SK-N-SH (cell line): ENCODE measurements around the gene COL20A1. TPM values are rescaled to one million over a fixed set of nuclear protein-coding genes. Genes with fewer than 3 reads are reported as not detected.

ENCODE experiments used
- CTCF ChIA-PET: fragments of 300-600, 350-600 bp; formaldehyde crosslinking; extraction: SDS; loops from one replicate; lab custom pipeline; 2021; lab: Yijun Ruan, JAX
- POLR2A ChIA-PET: fragments of 350-600 bp; sonication (Branson Sonifier 250); formaldehyde crosslinking; extraction: SDS; loops from one replicate; lab custom pipeline; 2020; ENCODE audit warnings: antibody characterized with exemption, inconsistent platforms; lab: Yijun Ruan, JAX
- DNase-seq: peaks from one replicate; pipeline ENCODE4 v3.0.0; 2012
- H2AFZ ChIP-seq: fragments of 200-600 bp; sonication (generic); 2 replicates; pipeline ENCODE4 v1.8.1; 2016; ENCODE audit warnings: antibody characterized with exemption, mild to moderate bottlenecking, low read depth
- H3F3A ChIP-seq: fragments of 200-600 bp; sonication (generic); replicated peaks from 2 replicates; pipeline ENCODE3; 2016; ENCODE audit warnings: antibody characterized with exemption, mild to moderate bottlenecking; ENCODE audit not compliant: insufficient read depth
- H3K27ac ChIP-seq, 2 experiments: fragments of 200-500 bp in 1 of 2; fragments of 200-600 bp in 1 of 2; sonication (Bioruptor generic) in 1 of 2; sonication (generic), shearing (Covaris generic) in 1 of 2; 2 replicates each; pipeline versions ENCODE4 v1.5.1 to v1.6.1; 2014 to 2016; ENCODE audit warnings: low read depth in 2 of 2, inconsistent platforms in 1 of 2, low read length in 1 of 2, mild to moderate bottlenecking in 1 of 2, mixed read lengths in 1 of 2
- H3K27me3 ChIP-seq: fragments of 200-600 bp; sonication (generic), shearing (Covaris generic); 2 replicates; pipeline ENCODE4 v1.6.1; 2016; ENCODE audit warnings: mixed run types; ENCODE audit not compliant: insufficient read depth
- H3K36me3 ChIP-seq, 2 experiments: fragments of 200-500 bp in 1 of 2; fragments of 200-600 bp in 1 of 2; sonication (Bioruptor generic) in 1 of 2; sonication (generic) in 1 of 2; replicated peaks in 1 of 2; 2 replicates each; pipeline versions ENCODE3 to v1.5.1; 2014 to 2016; ENCODE audit warnings: low read length in 1 of 2, mild to moderate bottlenecking in 1 of 2; ENCODE audit not compliant: insufficient read depth in 2 of 2, control insufficient read depth in 1 of 2
- H3K4me1 ChIP-seq, 2 experiments: fragments of 200-500 bp in 1 of 2; fragments of 200-600 bp in 1 of 2; sonication (Bioruptor generic) in 1 of 2; sonication (generic), shearing (Covaris generic) in 1 of 2; 2 replicates each; pipeline versions ENCODE4 v1.5.1 to v1.6.1; 2014 to 2016; ENCODE audit warnings: low read depth in 1 of 2, low read length in 1 of 2, mixed run types in 1 of 2; ENCODE audit not compliant: insufficient read depth in 2 of 2, control insufficient read depth in 1 of 2
- H3K4me2 ChIP-seq: fragments of 200-600 bp; sonication (generic), shearing (Covaris generic); 2 replicates; pipeline ENCODE4 v1.6.1; 2017; ENCODE audit warnings: mixed run types
- H3K4me3 ChIP-seq, 2 experiments: fragments of 200-500 bp in 1 of 2; fragments of 200-600 bp in 1 of 2; sonication (Bioruptor generic) in 1 of 2; sonication (generic), shearing (Covaris generic) in 1 of 2; 2 replicates each; pipeline versions ENCODE4 v1.5.1 to v1.8.1; 2014 to 2016; ENCODE audit warnings: low read depth in 2 of 2, inconsistent platforms in 1 of 2, low read length in 1 of 2, mild to moderate bottlenecking in 1 of 2, mixed read lengths in 1 of 2, moderate library complexity in 1 of 2
- H3K79me2 ChIP-seq: fragments of 200-600 bp; sonication (generic); 2 replicates; pipeline ENCODE4 v1.8.1; 2017; ENCODE audit warnings: mild to moderate bottlenecking; ENCODE audit not compliant: insufficient read depth
- H3K9ac ChIP-seq: fragments of 200-600 bp; sonication (generic); 2 replicates; pipeline ENCODE4 v1.6.1; 2017; ENCODE audit warnings: mixed run types
- H3K9me2 ChIP-seq: fragments of 200-600 bp; sonication (generic); 2 replicates; pipeline ENCODE4 v1.6.1; 2017; ENCODE audit warnings: mixed run types
- H3K9me3 ChIP-seq: fragments of 200-600 bp; sonication (generic); 2 replicates; pipeline ENCODE4 v1.6.1; 2017; ENCODE audit warnings: mixed run types, mild to moderate bottlenecking, moderate library complexity
- H4K20me1 ChIP-seq: fragments of 200-600 bp; sonication (generic); 2 replicates; pipeline ENCODE4 v1.6.1; 2017; ENCODE audit warnings: mild to moderate bottlenecking, mixed run types; ENCODE audit not compliant: insufficient read depth
- FOXM1 ChIP-seq: IDR thresholded peaks from 2 replicates; pipeline ENCODE4 v1.4.0; 2012; ENCODE audit warnings: low read depth, mild to moderate bottlenecking
- MXI1 ChIP-seq: IDR thresholded peaks from 2 replicates; pipeline ENCODE4 v1.6.1; 2012; ENCODE audit warnings: mild to moderate bottlenecking, low read depth, low read length, improper control_type of control experiment
- REST ChIP-seq: IDR thresholded peaks from 2 replicates; pipeline ENCODE4 v1.6.1; 2012; ENCODE audit warnings: mild to moderate bottlenecking, low read depth, low read length, moderate library complexity
- TEAD4 ChIP-seq: IDR thresholded peaks from 2 replicates; pipeline ENCODE4 v1.4.0; 2012; ENCODE audit warnings: mild to moderate bottlenecking, borderline replicate concordance; ENCODE audit not compliant: insufficient read depth
- USF1 ChIP-seq: IDR thresholded peaks from 2 replicates; pipeline ENCODE4 v1.4.0; 2012; ENCODE audit warnings: low read depth, borderline replicate concordance
- YY1 ChIP-seq: IDR thresholded peaks from 2 replicates; pipeline ENCODE4 v1.4.0; 2012; ENCODE audit warnings: low read depth, mild to moderate bottlenecking
- WGBS: methylation state at CpG from one replicate; pipeline ENCODE4 v1.1.6; 2017; ENCODE audit warnings: low lambda C conversion rate; 5-methylcytosine and 5-hydroxymethylcytosine counted together
- polyA plus RNA-seq, 3 experiments: library from polyadenylated mRNA; depleted of rRNA; stranded (reverse); fragments of >200 nt; gene quantifications; 2 replicates each; pipeline ENCODE4 v1.2.3, GENCODE V29; 2012

The COL20A1 gene
- polyA plus RNA-seq, 1 of the 3 experiments (the other 2 are of a cell fraction): not detected

DNA sequence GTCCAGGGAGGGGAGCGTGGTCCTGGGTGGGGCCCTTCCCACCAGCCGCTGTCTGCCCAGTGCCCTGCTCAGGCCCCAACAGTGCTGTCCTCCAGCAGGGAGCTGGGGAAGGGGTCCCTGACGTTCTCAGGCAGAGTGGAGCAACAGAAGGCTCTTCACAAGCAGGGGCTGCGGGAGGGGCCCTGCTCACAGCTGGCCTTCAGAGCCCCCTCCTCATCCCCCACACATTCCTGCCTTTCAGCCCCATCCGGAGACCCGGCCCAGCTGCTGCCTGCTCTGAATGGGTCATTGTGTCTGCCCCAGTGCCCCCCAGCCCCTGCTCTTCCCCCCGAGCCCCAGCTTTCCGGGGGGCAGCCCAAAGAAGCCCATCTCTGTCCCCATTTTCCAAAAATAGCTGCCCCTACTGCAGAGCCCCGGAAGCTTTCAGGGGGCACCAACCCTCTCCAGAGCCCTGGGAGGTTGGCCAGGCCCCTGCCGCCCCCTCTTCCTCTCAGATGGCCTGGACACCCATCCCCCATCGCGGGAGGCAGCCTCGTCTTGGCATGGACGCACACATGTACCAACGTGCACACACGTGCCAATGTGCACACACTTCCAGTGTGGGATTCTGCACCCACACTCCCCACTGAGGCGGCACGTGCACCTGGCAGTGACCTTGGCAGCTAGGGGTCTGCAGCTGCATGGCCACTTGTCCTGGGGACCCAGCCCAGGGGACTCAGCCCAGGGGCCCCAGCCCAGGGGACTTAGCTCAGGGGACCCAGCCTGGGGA is 3.7 kb downstream of the COL20A1 start:
- Histone ChIP-seq H3K9me2 (no peaks in the 10 kb centered on the region), H3K4me1 (no peaks in the 10 kb centered on the region), H3K4me3 (no peak overlapping the region), H3K9me3 (no peaks in the 10 kb centered on the region; the same call in 1 of the 2 replicates), H3F3A (peaks cover 4% of the 10 kb centered on the region), H3K79me2 (no peaks in the 10 kb centered on the region), H3K9ac (no peak overlapping the region), H4K20me1 (peaks cover 5% of the 10 kb centered on the region; the same call in 1 of the 2 replicates), H2AFZ (no peak overlapping the region), H3K4me2 (no peak overlapping the region), H3K27me3 (peaks cover 47% of the 10 kb centered on the region), H3K27ac (no peak overlapping the region), H3K36me3 (no peaks in the 10 kb centered on the region)
- WGBS: 11% methylated on average over 11 of the region's 18 CpGs
- no peak for DNase-seq
- no peak for TF ChIP-seq FOXM1
- TF ChIP-seq REST: no peak
- POLR2A ChIA-PET: interaction anchor here (0.8 kb wide), 1 partner anchor 331 kb away, joined by 3 read pairs; no protein-coding TSS in a partner anchor
- CTCF ChIA-PET: interaction anchor here (0.8 to 7.2 kb wide), 7 partner anchors 13 to 127 kb away, joined by 3 to 73 read pairs (median 4); no protein-coding TSS in a partner anchor

GRCh38 chr20:63297371-63297781 is 4.4 kb downstream of the COL20A1 start:
- Histone ChIP-seq H3K36me3 (no peaks in the 10 kb centered on the region), H3K4me1 (no peaks in the 10 kb centered on the region), H3K9ac (no peak overlapping the region), H3K27me3 (peaks cover 47% of the 10 kb centered on the region), H3K9me2 (no peaks in the 10 kb centered on the region), H3K4me3 (no peak overlapping the region), H3K4me2 (no peak overlapping the region), H3F3A (no peaks in the 10 kb centered on the region), H2AFZ (no peak overlapping the region), H3K79me2 (no peaks in the 10 kb centered on the region), H3K27ac (no peak overlapping the region), H4K20me1 (no peaks in the 10 kb centered on the region), H3K9me3 (no peaks in the 10 kb centered on the region; the same call in 1 of the 2 replicates)
- no peak for TF ChIP-seq TEAD4
- no peak for TF ChIP-seq YY1
- TF ChIP-seq MXI1: no peak
- TF ChIP-seq USF1: no peak
- ChIA-PET POLR2A (interaction anchor here (0.8 kb wide), 1 partner anchor 330 kb away, joined by 3 read pairs; no protein-coding TSS in a partner anchor), CTCF (interaction anchor here (1.3 to 7.2 kb wide), 4 partner anchors 12 to 85 kb away, joined by 4 to 73 read pairs (median 43); no protein-coding TSS in a partner anchor)
- 40% methylated on average over 2 of the region's 11 CpGs for WGBS
- DNase-seq: no peak
